HL-60 (cell line): ENCODE results near the gene FLRT2.

Experiments
- DNase-seq, 2 experiments: peaks; one replicate each; pipeline ENCODE4 v3.0.0-alpha.2; 2010 to 2020; ENCODE audit warnings: low read depth in 1 of 2, low spot score in 1 of 2
- H3K27ac ChIP-seq: fragments of 250-450 bp; sonication (Bioruptor Pico); replicated peaks from 2 replicates; pipeline ENCODE4 v1.5.1; 2020; ENCODE audit warnings: mild to moderate bottlenecking, moderate library complexity
- H3K27me3 ChIP-seq: fragments of 250-450 bp; sonication (Bioruptor Pico); 2 replicates; pipeline ENCODE4 v1.5.1; 2021; ENCODE audit warnings: mild to moderate bottlenecking, moderate library complexity; ENCODE audit not compliant: insufficient read depth, poor library complexity, severe bottlenecking
- H3K4me3 ChIP-seq: replicated peaks from 2 replicates; pipeline ENCODE4 v1.5.1; 2011; ENCODE audit warnings: mild to moderate bottlenecking, control low read depth, low read length; ENCODE audit not compliant: insufficient read depth
- GABPA ChIP-seq: IDR thresholded peaks from 2 replicates; pipeline ENCODE4 v1.6.1; 2012; ENCODE audit warnings: low read depth
- POLR2AphosphoS5 ChIP-seq: IDR thresholded peaks from 2 replicates; pipeline ENCODE4 v1.6.1; 2012; ENCODE audit warnings: low read depth
- REST ChIP-seq: IDR thresholded peaks from 2 replicates; pipeline ENCODE4 v1.6.1; 2012; ENCODE audit warnings: low read depth; ENCODE audit not compliant: insufficient replicate concordance
- SPI1 ChIP-seq: IDR thresholded peaks from 2 replicates; pipeline ENCODE4 v1.6.1; 2012; ENCODE audit warnings: low read depth, mild to moderate bottlenecking, borderline replicate concordance
- TF ChIP-seq, protein P1 (sequence below): IDR thresholded peaks from one replicate; pipeline ENCODE4 v1.5.1; 2011; ENCODE audit warnings: low read length, control low read depth, inconsistent platforms; ENCODE audit not compliant: insufficient read depth

Gene FLRT2

DNA sequence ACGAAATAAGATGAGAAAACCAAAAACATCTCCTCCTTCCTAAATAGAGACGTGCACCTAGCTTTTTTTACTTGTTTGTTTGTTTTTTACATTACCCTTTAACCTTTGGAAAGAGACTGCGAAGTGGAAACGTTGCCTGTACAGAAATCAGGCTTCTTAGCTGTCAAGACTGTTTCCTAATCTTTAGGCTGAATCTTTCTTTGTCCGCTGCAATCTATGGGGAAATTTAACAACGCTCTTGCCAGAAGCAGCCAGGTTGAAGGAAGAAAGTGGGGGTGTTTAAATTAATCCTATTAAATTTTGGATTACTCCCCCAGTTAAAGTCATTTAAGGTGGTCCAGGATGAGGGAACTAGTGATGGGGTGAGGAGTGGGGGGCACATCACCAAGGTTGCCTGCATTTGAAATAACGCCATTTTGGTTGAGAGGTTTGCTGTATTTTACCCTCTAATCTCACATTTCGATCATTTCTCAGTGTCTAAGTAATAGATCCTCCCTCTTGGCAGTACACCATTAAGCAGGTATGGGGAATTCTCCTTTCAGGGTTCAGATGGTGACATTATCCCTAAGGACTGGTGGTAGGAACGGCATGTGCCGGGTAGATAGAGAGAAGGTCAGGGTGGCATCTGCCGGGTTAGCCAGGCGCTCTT, 2.6 kb downstream of the FLRT2 start:
- peak overlapping the region; percentile 38 for H3K4me3 ChIP-seq
- DNase-seq, result no peak
- peaks cover 70% of the 10 kb centered on the region for H3K27me3 ChIP-seq
- no peak for TF ChIP-seq POLR2AphosphoS5
- TF ChIP-seq, protein P1, sequence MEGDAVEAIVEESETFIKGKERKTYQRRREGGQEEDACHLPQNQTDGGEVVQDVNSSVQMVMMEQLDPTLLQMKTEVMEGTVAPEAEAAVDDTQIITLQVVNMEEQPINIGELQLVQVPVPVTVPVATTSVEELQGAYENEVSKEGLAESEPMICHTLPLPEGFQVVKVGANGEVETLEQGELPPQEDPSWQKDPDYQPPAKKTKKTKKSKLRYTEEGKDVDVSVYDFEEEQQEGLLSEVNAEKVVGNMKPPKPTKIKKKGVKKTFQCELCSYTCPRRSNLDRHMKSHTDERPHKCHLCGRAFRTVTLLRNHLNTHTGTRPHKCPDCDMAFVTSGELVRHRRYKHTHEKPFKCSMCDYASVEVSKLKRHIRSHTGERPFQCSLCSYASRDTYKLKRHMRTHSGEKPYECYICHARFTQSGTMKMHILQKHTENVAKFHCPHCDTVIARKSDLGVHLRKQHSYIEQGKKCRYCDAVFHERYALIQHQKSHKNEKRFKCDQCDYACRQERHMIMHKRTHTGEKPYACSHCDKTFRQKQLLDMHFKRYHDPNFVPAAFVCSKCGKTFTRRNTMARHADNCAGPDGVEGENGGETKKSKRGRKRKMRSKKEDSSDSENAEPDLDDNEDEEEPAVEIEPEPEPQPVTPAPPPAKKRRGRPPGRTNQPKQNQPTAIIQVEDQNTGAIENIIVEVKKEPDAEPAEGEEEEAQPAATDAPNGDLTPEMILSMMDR, result no peak
- TF ChIP-seq REST, result no peak
- TF ChIP-seq SPI1, result no peak
- TF ChIP-seq GABPA, result no peak
- H3K27ac ChIP-seq, result no peak overlapping the region

- Histone ChIP-seq H3K27ac (no peak overlapping the region), H3K4me3 (peak overlapping the region; percentile 38), H3K27me3 (peaks cover 70% of the 10 kb centered on the region)
- no peak for DNase-seq
- no peak for TF ChIP-seq REST
- TF ChIP-seq GABPA, result no peak
- TF ChIP-seq, protein P1, result no peak
- TF ChIP-seq POLR2AphosphoS5, result no peak
- no peak for TF ChIP-seq SPI1
Observed at GRCh38 chr14:85533023-85533860, 3.3 kb downstream of the FLRT2 start.

GRCh38 chr14:85533861-85534291, 3.9 kb downstream of the FLRT2 start:
- TF ChIP-seq, protein P1, result no peak
- no peak for TF ChIP-seq REST
- TF ChIP-seq POLR2AphosphoS5, result no peak
- no peak for TF ChIP-seq SPI1
- TF ChIP-seq GABPA, result no peak
- Histone ChIP-seq H3K4me3 (no peak overlapping the region), H3K27ac (no peak overlapping the region), H3K27me3 (peaks cover 67% of the 10 kb centered on the region)
- DNase-seq, result no peak
